Mesendoderm (in vitro differentiated cells): ENCODE data around the gene RAI14.
A peak's percentile ranks its signal among the peaks of the same experiment; 100 is the strongest.

ENCODE experiments used
- DNase-seq: peaks from one replicate; pipeline ENCODE4 v3.0.0; 2013
- H2AK5ac ChIP-seq: 2 replicates; pipeline ENCODE4 v1.6.1; 2013; ENCODE audit warnings: low read length, inconsistent platforms
- H2BK120ac ChIP-seq: 2 replicates; pipeline ENCODE4 v1.6.1; 2013; ENCODE audit warnings: low read depth, mild to moderate bottlenecking, low read length, moderate library complexity, mixed read lengths
- H2BK15ac ChIP-seq: replicated peaks from 2 replicates; pipeline ENCODE4 v1.6.1; 2013; ENCODE audit warnings: low read depth, mild to moderate bottlenecking, moderate library complexity
- H2BK5ac ChIP-seq: 2 replicates; pipeline ENCODE4 v1.6.1; 2013; ENCODE audit warnings: low read length, inconsistent platforms
- H3K18ac ChIP-seq: 2 replicates; pipeline ENCODE4 v1.6.1; 2013; ENCODE audit warnings: mild to moderate bottlenecking, low read length, mixed read lengths
- H3K23ac ChIP-seq: one replicate; pipeline ENCODE4 v1.6.1; 2013; ENCODE audit warnings: low read length
- H3K27ac ChIP-seq: 2 replicates; pipeline ENCODE4 v1.5.1; 2013; ENCODE audit warnings: low read depth, mild to moderate bottlenecking, inconsistent platforms, low read length, moderate library complexity
- H3K27me3 ChIP-seq: 2 replicates; pipeline ENCODE4 v1.6.1; 2013; ENCODE audit warnings: low read length, control low read depth, mild to moderate bottlenecking, inconsistent platforms; ENCODE audit not compliant: insufficient read depth, poor library complexity
- H3K36me3 ChIP-seq: 2 replicates; pipeline ENCODE4 v1.6.1; 2013; ENCODE audit warnings: low read length, inconsistent platforms; ENCODE audit not compliant: control insufficient read depth, insufficient read depth
- H3K4ac ChIP-seq: one replicate; pipeline ENCODE4 v1.6.1; 2013; ENCODE audit warnings: low read depth, mild to moderate bottlenecking, low read length, moderate library complexity
- H3K4me1 ChIP-seq: 2 replicates; pipeline ENCODE4 v1.6.1; 2013; ENCODE audit warnings: low read depth, low read length, inconsistent platforms; ENCODE audit not compliant: control insufficient read depth
- H3K4me2 ChIP-seq: 2 replicates; pipeline ENCODE4 v1.6.1; 2013; ENCODE audit warnings: low read length
- H3K4me3 ChIP-seq: 2 replicates; pipeline ENCODE4 v1.5.1; 2013; ENCODE audit warnings: mild to moderate bottlenecking, low read length
- H3K56ac ChIP-seq: one replicate; pipeline ENCODE4 v1.6.1; 2013; ENCODE audit warnings: low read length
- H3K79me1 ChIP-seq: 2 replicates; pipeline ENCODE4 v1.6.1; 2013; ENCODE audit warnings: low read length, inconsistent platforms
- H3K79me2 ChIP-seq: 2 replicates; pipeline ENCODE4 v1.6.1; 2013; ENCODE audit warnings: mild to moderate bottlenecking, low read length; ENCODE audit not compliant: control insufficient read depth, insufficient read depth
- H3K9ac ChIP-seq: 2 replicates; pipeline ENCODE4 v1.6.1; 2013; ENCODE audit warnings: low read length, inconsistent platforms
- H4K5ac ChIP-seq: one replicate; pipeline ENCODE4 v1.6.1; 2013; ENCODE audit warnings: low read length
- H4K8ac ChIP-seq: one replicate; pipeline ENCODE4 v1.6.1; 2013; ENCODE audit warnings: low read depth, mild to moderate bottlenecking, control low read depth, low read length, moderate library complexity
- WGBS: extraction: QIAGEN DNeasy Blood & Tissue Kit; methylation state at CpG from one replicate; pipeline ENCODE4 v1.1.7; 2013; ENCODE audit warnings: low lambda C conversion rate, missing lambda C conversion rate; ENCODE audit not compliant: insufficient coverage; ENCODE audit errors: extremely low coverage; 5-methylcytosine and 5-hydroxymethylcytosine counted together

Gene RAI14

DNA sequence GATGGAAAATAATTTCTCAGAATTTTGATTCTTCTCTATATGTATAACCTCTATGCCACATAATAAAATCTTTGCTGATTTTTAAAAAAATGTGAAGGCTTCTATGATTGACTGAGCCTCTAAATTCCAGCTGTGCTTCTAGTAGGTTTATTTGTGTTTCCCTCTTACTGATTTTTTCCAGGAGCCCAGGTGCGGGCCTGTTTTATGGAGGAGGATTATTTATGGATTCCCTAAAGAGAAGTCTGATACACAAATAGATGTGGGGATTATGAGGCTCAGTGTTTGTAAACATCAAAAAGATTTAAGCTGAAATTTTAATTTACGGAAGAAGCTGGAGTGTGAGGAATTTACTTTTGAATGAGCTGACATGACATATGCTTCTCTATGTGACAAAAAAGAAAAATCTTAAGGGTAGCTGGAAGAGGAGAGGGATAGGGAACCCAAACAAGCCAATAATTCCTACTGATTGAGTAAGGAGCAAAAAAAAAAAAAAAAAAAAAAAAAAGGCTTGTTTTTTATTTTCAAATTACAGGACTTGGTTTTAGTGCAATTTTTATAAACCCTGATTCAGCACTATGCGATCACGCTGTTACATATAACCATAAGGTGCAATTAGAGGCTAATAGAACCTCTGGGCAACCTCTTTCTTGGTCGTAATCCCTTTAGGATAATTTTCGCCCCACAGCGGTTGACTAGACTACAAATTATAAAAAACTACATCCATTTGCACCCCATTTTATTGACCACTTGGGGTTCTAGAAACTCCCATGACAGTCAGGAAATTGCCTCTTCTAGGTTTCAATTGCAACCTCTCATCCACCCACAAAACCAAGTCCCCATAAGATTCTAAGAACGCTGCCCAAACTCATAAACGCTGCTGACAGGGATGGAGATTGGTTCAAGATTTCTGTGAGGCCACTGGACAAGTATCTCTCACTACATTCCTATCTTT is 44.4 kb upstream of the RAI14 start:
- Histone ChIP-seq H2AK5ac (no peak overlapping the region), H3K79me2 (no peaks in the 10 kb centered on the region), H3K4ac (no peak overlapping the region), H3K9ac (no peak overlapping the region), H3K23ac (no peak overlapping the region), H3K36me3 (no peaks in the 10 kb centered on the region), H2BK120ac (no peak overlapping the region), H3K18ac (peak overlapping the region; percentile 39), H4K8ac (no peak overlapping the region), H3K4me1 (peaks cover 2% of the 10 kb centered on the region), H3K79me1 (no peaks in the 10 kb centered on the region), H3K27me3 (no peaks in the 10 kb centered on the region), H3K4me3 (no peak overlapping the region), H3K4me2 (no peak overlapping the region), H3K56ac (no peak overlapping the region), H2BK15ac (no peak overlapping the region), H4K5ac (no peak overlapping the region), H3K27ac (no peak overlapping the region), H2BK5ac (no peak overlapping the region)
- WGBS: no CpG with 5 or more reads among the region's 9 CpGs
- DNase-seq: no peak

DNA sequence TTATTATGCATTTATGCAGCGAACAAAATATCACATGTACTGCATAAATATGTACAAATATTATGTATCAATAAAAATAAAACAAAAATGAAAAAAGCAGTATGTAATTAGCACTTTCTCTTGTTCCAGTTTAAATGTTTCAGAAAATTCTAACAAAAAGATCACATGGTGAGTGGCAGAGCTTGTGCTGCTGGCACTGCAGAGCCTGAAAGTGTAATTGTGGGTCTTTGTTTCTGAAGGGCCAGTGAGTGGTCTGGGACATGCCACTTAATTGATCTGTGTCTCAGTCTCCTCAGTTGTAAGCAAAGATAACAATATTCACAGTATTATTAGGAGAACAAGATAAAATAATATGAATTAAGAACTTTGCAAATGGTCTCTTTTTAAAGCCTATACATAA is 39.5 kb upstream of the RAI14 start:
- no peak for DNase-seq
- Histone ChIP-seq H3K18ac (no peak overlapping the region), H2BK120ac (no peak overlapping the region), H3K4me3 (no peak overlapping the region), H4K8ac (no peak overlapping the region), H3K27ac (no peak overlapping the region), H2AK5ac (no peak overlapping the region), H3K4me2 (no peak overlapping the region), H2BK15ac (no peak overlapping the region), H3K79me1 (no peaks in the 10 kb centered on the region), H3K36me3 (no peaks in the 10 kb centered on the region), H2BK5ac (no peak overlapping the region), H4K5ac (no peak overlapping the region), H3K56ac (no peak overlapping the region), H3K23ac (no peak overlapping the region), H3K79me2 (no peaks in the 10 kb centered on the region), H3K27me3 (no peaks in the 10 kb centered on the region), H3K9ac (no peak overlapping the region), H3K4ac (no peak overlapping the region), H3K4me1 (no peaks in the 10 kb centered on the region)
- no CpG with 5 or more reads among the region's 1 CpG for WGBS

DNA sequence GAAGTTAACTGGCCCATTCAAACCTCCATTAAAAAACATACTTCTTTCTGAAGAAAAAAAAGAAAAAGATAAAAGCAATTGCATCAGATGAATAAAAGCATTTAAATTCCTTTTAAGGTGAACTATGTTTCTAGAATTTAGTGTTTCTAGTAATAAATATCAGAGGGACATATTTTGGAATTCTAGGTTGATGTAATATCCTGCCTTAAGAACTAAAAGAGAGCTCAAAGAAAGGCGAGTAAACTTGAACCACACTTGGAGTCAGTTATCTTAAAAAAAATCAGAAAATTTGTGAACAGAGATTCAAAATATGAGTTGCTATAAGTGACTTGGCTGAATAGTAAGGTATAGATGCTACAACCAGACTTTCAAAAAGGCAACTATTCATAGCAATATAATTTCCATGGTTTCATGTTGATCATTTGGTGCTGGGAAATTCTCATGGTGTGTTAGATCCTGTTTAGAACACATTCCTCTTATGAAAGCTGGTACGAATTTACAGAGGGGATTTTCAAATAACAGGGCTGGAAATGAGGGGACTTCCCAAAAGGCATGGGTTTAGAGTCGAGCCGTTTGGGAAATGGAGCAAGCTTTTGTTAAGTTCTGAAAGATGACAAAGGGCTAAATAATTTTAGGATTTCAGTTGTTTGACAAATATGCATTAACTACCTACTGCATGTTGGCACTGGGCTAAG is 37.6 kb upstream of the RAI14 start:
- H2BK15ac ChIP-seq: no peak overlapping the region
- no peak for DNase-seq
- WGBS: no CpG with 5 or more reads among the region's 4 CpGs
- no peak overlapping the region for H3K4me3 ChIP-seq
- no peak overlapping the region for H3K4me2 ChIP-seq
- no peak overlapping the region for H3K18ac ChIP-seq
- H3K79me2 ChIP-seq: no peaks in the 10 kb centered on the region
- H3K4me1 ChIP-seq: no peaks in the 10 kb centered on the region
- H3K79me1 ChIP-seq: no peaks in the 10 kb centered on the region
- no peak overlapping the region for H4K5ac ChIP-seq
- no peak overlapping the region for H3K56ac ChIP-seq
- H3K27ac ChIP-seq: no peak overlapping the region
- H4K8ac ChIP-seq: no peak overlapping the region
- H2AK5ac ChIP-seq: no peak overlapping the region
- H2BK120ac ChIP-seq: no peak overlapping the region
- H2BK5ac ChIP-seq: no peak overlapping the region
- H3K23ac ChIP-seq: no peak overlapping the region
- no peak overlapping the region for H3K9ac ChIP-seq
- H3K4ac ChIP-seq: no peak overlapping the region
- no peaks in the 10 kb centered on the region for H3K27me3 ChIP-seq
- H3K36me3 ChIP-seq: no peaks in the 10 kb centered on the region

DNA sequence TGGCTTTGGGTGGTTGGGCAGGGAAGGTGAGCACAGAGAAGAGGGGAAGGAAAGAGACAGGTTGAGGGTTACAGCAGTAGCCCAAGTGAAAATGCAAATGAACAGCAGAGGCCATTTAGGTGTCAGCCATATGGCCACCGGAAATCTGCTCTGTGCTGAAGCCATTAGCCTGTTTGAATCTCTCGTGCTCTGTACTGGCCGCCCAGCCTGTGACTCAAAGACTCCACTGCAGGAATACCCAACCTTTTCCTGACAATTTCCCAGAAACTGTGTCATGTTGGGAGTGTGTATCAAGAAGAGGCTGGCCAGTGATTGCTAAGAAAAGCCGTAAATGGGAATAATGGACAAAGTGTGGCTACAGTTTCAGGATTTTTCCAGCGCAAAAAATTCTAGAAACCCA is 35.9 kb upstream of the RAI14 start:
- H2AK5ac ChIP-seq: no peak overlapping the region
- H3K4me2 ChIP-seq: no peak overlapping the region
- no peak overlapping the region for H3K9ac ChIP-seq
- no peak overlapping the region for H3K4ac ChIP-seq
- H3K4me3 ChIP-seq: no peak overlapping the region
- no peak overlapping the region for H4K5ac ChIP-seq
- no peaks in the 10 kb centered on the region for H3K79me2 ChIP-seq
- no CpG with 5 or more reads among the region's 5 CpGs for WGBS
- no peaks in the 10 kb centered on the region for H3K36me3 ChIP-seq
- no peaks in the 10 kb centered on the region for H3K79me1 ChIP-seq
- DNase-seq: no peak
- H3K27me3 ChIP-seq: no peaks in the 10 kb centered on the region
- no peak overlapping the region for H3K18ac ChIP-seq
- H2BK120ac ChIP-seq: no peak overlapping the region
- no peak overlapping the region for H2BK5ac ChIP-seq
- H3K27ac ChIP-seq: no peak overlapping the region
- H3K4me1 ChIP-seq: no peaks in the 10 kb centered on the region
- H3K56ac ChIP-seq: no peak overlapping the region
- H2BK15ac ChIP-seq: no peak overlapping the region
- H4K8ac ChIP-seq: no peak overlapping the region
- H3K23ac ChIP-seq: no peak overlapping the region

DNA sequence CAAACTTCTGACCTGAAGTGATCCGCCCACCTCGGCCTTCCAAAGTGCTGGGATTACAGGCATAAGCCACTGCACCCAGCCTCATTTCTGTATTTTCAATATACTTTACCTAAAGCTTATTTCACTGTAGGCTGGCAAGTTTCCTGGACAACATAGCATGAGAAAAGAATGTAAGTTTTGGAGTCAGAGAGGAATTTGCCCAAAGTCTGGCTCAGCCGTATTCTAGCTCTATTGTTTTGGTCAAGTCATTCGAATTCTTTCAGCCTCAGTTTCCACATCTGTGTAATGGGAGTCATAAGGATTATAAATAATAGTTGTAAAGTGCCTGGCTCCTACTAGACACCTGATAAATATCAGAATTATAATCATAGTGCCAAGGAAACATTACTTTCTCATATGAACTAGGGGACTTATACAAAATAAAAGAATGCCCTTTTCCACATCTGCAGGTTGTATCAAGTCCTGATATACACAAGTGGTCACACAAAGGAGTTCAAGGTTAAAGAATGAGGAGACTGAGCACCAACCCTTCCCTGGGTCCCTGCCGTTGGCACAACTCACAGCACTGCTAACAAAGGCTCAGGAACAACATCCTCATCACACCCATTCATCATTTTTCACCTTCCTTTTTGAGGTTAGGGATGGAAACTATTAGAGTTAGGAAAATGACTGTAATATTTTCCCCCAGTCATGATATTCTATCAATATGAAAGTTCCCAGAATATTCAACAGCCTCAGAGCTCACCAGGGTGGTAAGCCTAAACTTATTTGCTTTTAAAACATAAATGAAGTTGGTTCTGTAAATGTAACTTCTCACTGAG is 34.6 kb upstream of the RAI14 start:
- Histone ChIP-seq H4K8ac (no peak overlapping the region), H4K5ac (no peak overlapping the region), H3K4ac (no peak overlapping the region), H3K9ac (no peak overlapping the region), H3K27ac (no peak overlapping the region), H3K18ac (no peak overlapping the region), H3K23ac (no peak overlapping the region), H3K4me3 (no peak overlapping the region), H3K4me1 (no peaks in the 10 kb centered on the region), H3K56ac (no peak overlapping the region), H2BK120ac (no peak overlapping the region), H2AK5ac (no peak overlapping the region), H3K4me2 (no peak overlapping the region), H3K79me2 (no peaks in the 10 kb centered on the region), H2BK5ac (no peak overlapping the region), H3K36me3 (no peaks in the 10 kb centered on the region), H3K79me1 (no peaks in the 10 kb centered on the region), H2BK15ac (no peak overlapping the region), H3K27me3 (no peaks in the 10 kb centered on the region)
- no peak for DNase-seq
- no CpG with 5 or more reads among the region's 5 CpGs for WGBS
